ENCODE measurements around the gene DTNA. TPM values are rescaled to one million over a fixed set of nuclear protein-coding genes. Genes with fewer than 3 reads are reported as not detected.

DTNA gene
- total RNA-seq, 5 donors from 2014 or later (not counting 1 experiment from before 2014, with no cell fraction given), result 0.18 TPM; not detected in 4

- no peak overlapping the region for H3K4me3 Mint-ChIP-seq
- no peak overlapping the region for H3K4me3 ChIP-seq (ENCODE audit: control insufficient read depth in 1 of 2, extremely low read depth in 1 of 2, low read length in 1 of 2)
- no peaks in the 10 kb centered on the region for H3K36me3 ChIP-seq (ENCODE audit: control insufficient read depth in 2 of 2, extremely low read depth in 1 of 2, insufficient read depth in 1 of 2, low read length in 1 of 2)
- H3K27me3 ChIP-seq (replicated peaks in 1 of 2; ENCODE audit: control insufficient read depth in 2 of 2, extremely low read depth in 1 of 2, insufficient read depth in 2 of 2, low read length in 1 of 2), result no peaks in the 10 kb centered on the region
- H3K27ac ChIP-seq (ENCODE audit: low read length), result no peak overlapping the region
- POLR2A ChIA-PET, result no interaction called here
- no peaks in the 10 kb centered on the region for H3K36me3 Mint-ChIP-seq
- ATAC-seq (replicated peaks in 1 of 4) (no peak), DNase-seq (no peak)
- H3K27ac Mint-ChIP-seq, result no peak overlapping the region
- H3K27me3 Mint-ChIP-seq, result peaks cover 12 to 17% of the 10 kb centered on the region in 2 donors
- no peaks in the 10 kb centered on the region for H3K4me1 Mint-ChIP-seq
- no peaks in the 10 kb centered on the region for H3K9me3 Mint-ChIP-seq
- no peaks in the 10 kb centered on the region for H3K4me1 ChIP-seq (ENCODE audit: control insufficient read depth in 1 of 2, extremely low read depth in 1 of 2, insufficient read depth in 2 of 2, low read length in 2 of 2)
- no CpG with 5 or more reads among the region's 7 CpGs for WGBS (ENCODE audit: insufficient coverage)
- H3K9me3 ChIP-seq, result no peaks in the 10 kb centered on the region
- CTCF ChIA-PET, result no interaction called here
Measured at GRCh38 chr18:34796035-34796657, 86.0 kb downstream of the DTNA start.

DNA sequence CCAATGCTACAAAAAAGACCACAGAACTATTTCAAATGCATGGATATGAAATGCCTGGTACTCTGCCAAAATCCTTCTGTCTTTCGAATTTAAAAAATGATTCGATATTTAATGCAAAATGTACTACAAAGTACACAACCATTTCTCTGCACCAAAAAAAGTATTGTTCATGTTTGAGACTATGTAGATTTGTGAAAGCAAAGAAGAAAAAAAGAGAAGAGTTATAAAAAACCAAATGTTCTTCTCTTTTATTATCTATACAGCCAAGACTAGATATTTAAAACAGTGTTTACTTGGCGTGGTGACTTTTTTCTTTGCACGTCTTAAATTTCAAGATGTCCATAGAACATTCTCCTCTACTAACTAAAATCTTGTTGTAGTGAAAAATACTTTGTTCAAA, 89.2 kb downstream of the DTNA start:
- H3K4me3 ChIP-seq (ENCODE audit: control insufficient read depth in 1 of 2, extremely low read depth in 1 of 2, low read length in 1 of 2), result no peak overlapping the region
- CTCF ChIA-PET, result no interaction called here
- ATAC-seq (replicated peaks in 1 of 4), result no peak
- H3K4me1 ChIP-seq (ENCODE audit: control insufficient read depth in 1 of 2, extremely low read depth in 1 of 2, insufficient read depth in 2 of 2, low read length in 2 of 2), result no peaks in the 10 kb centered on the region
- peaks cover 11 to 17% of the 10 kb centered on the region in 2 donors for H3K27me3 Mint-ChIP-seq
- H3K27me3 ChIP-seq (replicated peaks in 1 of 2; ENCODE audit: control insufficient read depth in 2 of 2, extremely low read depth in 1 of 2, insufficient read depth in 2 of 2, low read length in 1 of 2), result no peaks in the 10 kb centered on the region
- H3K27ac Mint-ChIP-seq, result no peak overlapping the region
- POLR2A ChIA-PET, result no interaction called here
- no peak overlapping the region for H3K27ac ChIP-seq (ENCODE audit: low read length)
- DNase-seq, result no peak
- H3K4me3 Mint-ChIP-seq, result no peak overlapping the region
- H3K4me1 Mint-ChIP-seq, result no peaks in the 10 kb centered on the region
- WGBS (ENCODE audit: insufficient coverage), result no CpG with 5 or more reads among the region's 4 CpGs
- no peaks in the 10 kb centered on the region for H3K36me3 Mint-ChIP-seq
- H3K9me3 ChIP-seq, result no peaks in the 10 kb centered on the region
- H3K9me3 Mint-ChIP-seq, result no peaks in the 10 kb centered on the region
- H3K36me3 ChIP-seq (ENCODE audit: control insufficient read depth in 2 of 2, extremely low read depth in 1 of 2, insufficient read depth in 1 of 2, low read length in 1 of 2), result no peaks in the 10 kb centered on the region

DNA sequence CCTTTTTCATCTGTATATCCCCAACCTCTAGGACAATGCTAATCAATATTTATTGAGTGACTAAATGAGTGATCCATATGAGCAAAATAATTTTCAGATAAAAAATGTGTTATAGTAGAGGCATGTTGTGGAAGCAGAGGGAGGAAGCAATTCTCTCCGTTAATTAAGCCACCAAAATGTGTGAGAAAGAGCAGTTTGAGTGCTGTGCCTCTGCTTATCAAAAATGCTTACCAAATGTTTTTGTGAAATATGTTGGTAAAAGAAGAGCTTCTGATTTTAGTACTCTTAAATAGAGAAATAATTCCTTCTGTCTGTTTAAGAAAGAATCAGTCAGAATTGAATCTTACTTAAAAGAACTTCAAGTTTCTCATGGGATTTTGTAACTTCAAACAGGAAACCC, 90.3 kb downstream of the DTNA start:
- ATAC-seq (replicated peaks in 1 of 4) (no peak), DNase-seq (no peak)
- Histone ChIP-seq H3K27me3 (replicated peaks in 1 of 2; ENCODE audit: control insufficient read depth in 2 of 2, extremely low read depth in 1 of 2, insufficient read depth in 2 of 2, low read length in 1 of 2) (no peaks in the 10 kb centered on the region), H3K4me1 (ENCODE audit: control insufficient read depth in 1 of 2, extremely low read depth in 1 of 2, insufficient read depth in 2 of 2, low read length in 2 of 2) (no peaks in the 10 kb centered on the region), H3K27ac (ENCODE audit: low read length) (no peak overlapping the region), H3K4me3 (ENCODE audit: control insufficient read depth in 1 of 2, extremely low read depth in 1 of 2, low read length in 1 of 2) (no peak overlapping the region), H3K36me3 (ENCODE audit: control insufficient read depth in 2 of 2, extremely low read depth in 1 of 2, insufficient read depth in 1 of 2, low read length in 1 of 2) (no peaks in the 10 kb centered on the region), H3K9me3 (no peaks in the 10 kb centered on the region)
- no peaks in the 10 kb centered on the region for H3K9me3 Mint-ChIP-seq
- no peak overlapping the region for H3K27ac Mint-ChIP-seq
- CTCF ChIA-PET, result no interaction called here
- POLR2A ChIA-PET, result interaction anchor here in 1 of 2 donors (0.7 kb wide), 1 partner anchor 539 kb away, joined by 3 read pairs; no protein-coding TSS in a partner anchor
- no CpG with 5 or more reads among the region's 1 CpG for WGBS (ENCODE audit: insufficient coverage)
- no peaks in the 10 kb centered on the region for H3K36me3 Mint-ChIP-seq
- no peaks in the 10 kb centered on the region for H3K4me1 Mint-ChIP-seq
- H3K27me3 Mint-ChIP-seq, result peaks cover 11 to 17% of the 10 kb centered on the region in 2 donors
- no peak overlapping the region for H3K4me3 Mint-ChIP-seq

DNA sequence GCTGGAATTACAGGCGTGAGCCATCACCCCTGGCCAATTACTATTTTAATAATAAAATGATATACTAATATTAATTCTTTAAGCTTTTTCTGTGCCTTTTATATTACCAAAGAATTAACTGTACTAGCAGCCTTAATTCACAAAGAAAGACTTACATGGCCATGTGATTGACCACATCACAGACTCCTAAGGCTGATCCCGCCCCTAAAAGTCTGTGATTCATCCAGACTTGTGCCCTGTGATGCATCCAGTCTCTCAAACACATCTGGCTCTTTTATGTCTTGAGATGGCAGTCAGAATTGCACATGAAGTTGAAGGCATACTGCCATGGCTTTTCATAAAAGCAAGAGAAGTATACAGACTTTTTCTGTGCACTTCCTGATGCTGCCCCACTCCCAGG, 91.7 kb downstream of the DTNA start:
- Mint-ChIP-seq H3K36me3 (no peaks in the 10 kb centered on the region), H3K9me3 (no peaks in the 10 kb centered on the region), H3K27me3 (peaks cover 10 to 17% of the 10 kb centered on the region in 2 donors), H3K27ac (no peak overlapping the region), H3K4me3 (no peak overlapping the region), H3K4me1 (no peaks in the 10 kb centered on the region)
- DNase-seq (no peak), ATAC-seq (replicated peaks in 1 of 4) (no peak)
- WGBS (ENCODE audit: insufficient coverage), result 38% methylated on average over 1 of the region's 2 CpGs
- CTCF ChIA-PET, result no interaction called here
- H3K9me3 ChIP-seq, result no peaks in the 10 kb centered on the region
- POLR2A ChIA-PET, result no interaction called here
- no peak overlapping the region for H3K4me3 ChIP-seq (ENCODE audit: control insufficient read depth in 1 of 2, extremely low read depth in 1 of 2, low read length in 1 of 2)
- H3K27me3 ChIP-seq (replicated peaks in 1 of 2; ENCODE audit: control insufficient read depth in 2 of 2, extremely low read depth in 1 of 2, insufficient read depth in 2 of 2, low read length in 1 of 2), result no peaks in the 10 kb centered on the region
- no peaks in the 10 kb centered on the region for H3K4me1 ChIP-seq (ENCODE audit: control insufficient read depth in 1 of 2, extremely low read depth in 1 of 2, insufficient read depth in 2 of 2, low read length in 2 of 2)
- H3K27ac ChIP-seq (ENCODE audit: low read length), result no peak overlapping the region
- H3K36me3 ChIP-seq (ENCODE audit: control insufficient read depth in 2 of 2, extremely low read depth in 1 of 2, insufficient read depth in 1 of 2, low read length in 1 of 2), result no peaks in the 10 kb centered on the region

GRCh38 chr18:34802959-34803358, 92.9 kb downstream of the DTNA start:
- H3K9me3 ChIP-seq, result no peaks in the 10 kb centered on the region
- H3K27me3 ChIP-seq (replicated peaks in 1 of 2; ENCODE audit: control insufficient read depth in 2 of 2, extremely low read depth in 1 of 2, insufficient read depth in 2 of 2, low read length in 1 of 2), result no peaks in the 10 kb centered on the region
- no peaks in the 10 kb centered on the region for H3K4me1 ChIP-seq (ENCODE audit: control insufficient read depth in 1 of 2, extremely low read depth in 1 of 2, insufficient read depth in 2 of 2, low read length in 2 of 2)
- H3K4me1 Mint-ChIP-seq, result no peaks in the 10 kb centered on the region
- no peaks in the 10 kb centered on the region for H3K36me3 ChIP-seq (ENCODE audit: control insufficient read depth in 2 of 2, extremely low read depth in 1 of 2, insufficient read depth in 1 of 2, low read length in 1 of 2)
- ATAC-seq (replicated peaks in 1 of 4) (no peak), DNase-seq (no peak)
- H3K4me3 ChIP-seq (ENCODE audit: control insufficient read depth in 1 of 2, extremely low read depth in 1 of 2, low read length in 1 of 2), result no peak overlapping the region
- H3K4me3 Mint-ChIP-seq, result no peak overlapping the region
- no peak overlapping the region for H3K27ac ChIP-seq (ENCODE audit: low read length)
- no peaks in the 10 kb centered on the region for H3K36me3 Mint-ChIP-seq
- CTCF ChIA-PET, result no interaction called here
- POLR2A ChIA-PET, result no interaction called here
- no peaks in the 10 kb centered on the region for H3K9me3 Mint-ChIP-seq
- H3K27me3 Mint-ChIP-seq, result peaks cover 3 to 13% of the 10 kb centered on the region in 2 donors
- H3K27ac Mint-ChIP-seq, result no peak overlapping the region
- 100% methylated on average over 1 of the region's 3 CpGs for WGBS (ENCODE audit: insufficient coverage)

DNA sequence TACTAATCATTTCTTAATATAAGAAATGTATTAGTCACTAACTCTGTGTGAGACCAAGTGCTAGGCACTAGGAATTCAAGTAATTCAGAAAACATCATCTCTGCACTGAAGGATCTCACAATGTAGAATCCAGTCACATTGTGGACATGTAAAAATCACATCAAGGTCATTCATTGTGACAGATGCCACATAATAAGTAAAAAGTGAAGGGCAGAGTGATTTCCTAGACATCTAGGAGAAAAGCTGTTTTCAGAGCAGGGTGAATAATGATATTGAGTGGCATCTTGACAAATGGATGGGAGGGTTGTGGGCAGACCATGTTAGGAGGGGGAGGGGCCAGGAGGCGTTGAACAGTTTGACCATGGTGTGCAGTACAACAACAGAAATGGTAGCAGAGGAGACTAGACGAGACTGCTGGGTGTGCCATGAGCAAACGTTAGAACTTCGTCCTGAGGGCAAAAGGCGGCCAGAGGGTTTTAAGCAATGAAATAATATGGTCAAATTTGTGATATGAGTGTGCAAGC, 93.8 kb downstream of the DTNA start:
- no peak overlapping the region for H3K27ac ChIP-seq (ENCODE audit: low read length)
- CTCF ChIA-PET, result interaction anchor here in 1 of 2 donors (1.9 kb wide), 1 partner anchor 16 kb away, joined by 7 read pairs; no protein-coding TSS in a partner anchor
- no peaks in the 10 kb centered on the region for H3K36me3 Mint-ChIP-seq

More for the DNA sequence above, 93.8 kb downstream of the DTNA start:
- no peak overlapping the region for H3K27ac Mint-ChIP-seq
- no peaks in the 10 kb centered on the region for H3K9me3 Mint-ChIP-seq
- no peak for DNase-seq
- H3K4me3 Mint-ChIP-seq, result no peak overlapping the region
- no peaks in the 10 kb centered on the region for H3K9me3 ChIP-seq
- H3K4me1 Mint-ChIP-seq, result no peaks in the 10 kb centered on the region
- no peaks in the 10 kb centered on the region for H3K36me3 ChIP-seq (ENCODE audit: control insufficient read depth in 2 of 2, extremely low read depth in 1 of 2, insufficient read depth in 1 of 2, low read length in 1 of 2)
- no peaks in the 10 kb centered on the region for H3K27me3 ChIP-seq (replicated peaks in 1 of 2; ENCODE audit: control insufficient read depth in 2 of 2, extremely low read depth in 1 of 2, insufficient read depth in 2 of 2, low read length in 1 of 2)
- POLR2A ChIA-PET, result no interaction called here
- H3K4me1 ChIP-seq (ENCODE audit: control insufficient read depth in 1 of 2, extremely low read depth in 1 of 2, insufficient read depth in 2 of 2, low read length in 2 of 2), result no peaks in the 10 kb centered on the region
- no peak overlapping the region for H3K4me3 ChIP-seq (ENCODE audit: control insufficient read depth in 1 of 2, extremely low read depth in 1 of 2, low read length in 1 of 2)
- peaks cover 0 to 13% of the 10 kb centered on the region in 2 donors for H3K27me3 Mint-ChIP-seq
- 79% methylated on average over 5 of the region's 5 CpGs for WGBS (ENCODE audit: insufficient coverage)
- ATAC-seq (replicated peaks in 1 of 4), result no peak

All from T-cell (primary cell).